NCI-H345 (cell line): ENCODE results near the gene SLC24A4.

Source experiments
- DNase-seq: peaks from one replicate; lab custom pipeline; 2025; lab: John Stamatoyannopoulos, UW

SLC24A4 gene

GRCh38 chr14:92481386-92481785 lies 158.4 kb downstream of the SLC24A4 start:
- no peak for DNase-seq

- DNase-seq, result no peak
Measured at GRCh38 chr14:92481811-92482555, 159.0 kb downstream of the SLC24A4 start.

DNA sequence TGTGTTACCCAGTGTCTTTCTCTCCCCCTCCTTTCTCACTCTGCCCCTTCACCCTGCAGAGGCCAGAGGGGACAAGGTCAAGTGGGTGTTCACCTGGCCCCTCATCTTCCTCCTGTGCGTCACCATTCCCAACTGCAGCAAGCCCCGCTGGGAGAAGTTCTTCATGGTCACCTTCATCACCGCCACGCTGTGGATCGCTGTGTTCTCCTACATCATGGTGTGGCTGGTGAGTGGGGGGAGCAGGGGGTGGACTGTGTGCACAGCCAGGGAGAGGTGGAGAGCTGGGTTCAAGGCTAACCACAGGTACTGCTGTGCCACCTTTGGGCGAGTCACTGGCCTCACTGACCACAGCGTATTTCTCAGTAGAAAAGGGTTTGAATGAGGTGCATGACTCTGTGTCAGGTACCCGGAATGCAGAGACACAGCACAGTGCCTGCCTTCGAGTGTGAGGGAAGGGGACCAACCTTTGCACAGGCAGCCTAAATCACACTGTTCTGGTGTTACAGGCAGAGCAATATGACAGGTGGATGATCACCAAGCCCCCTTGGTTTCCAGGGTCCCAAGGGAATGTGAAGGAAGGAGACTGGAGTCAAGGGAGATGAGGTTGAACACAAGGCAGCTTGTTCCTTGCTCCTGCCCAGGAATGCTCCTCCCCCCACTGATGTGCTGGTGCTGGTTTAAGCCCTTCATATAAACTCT lies 159.8 kb downstream of the SLC24A4 start:
- no peak for DNase-seq

DNA sequence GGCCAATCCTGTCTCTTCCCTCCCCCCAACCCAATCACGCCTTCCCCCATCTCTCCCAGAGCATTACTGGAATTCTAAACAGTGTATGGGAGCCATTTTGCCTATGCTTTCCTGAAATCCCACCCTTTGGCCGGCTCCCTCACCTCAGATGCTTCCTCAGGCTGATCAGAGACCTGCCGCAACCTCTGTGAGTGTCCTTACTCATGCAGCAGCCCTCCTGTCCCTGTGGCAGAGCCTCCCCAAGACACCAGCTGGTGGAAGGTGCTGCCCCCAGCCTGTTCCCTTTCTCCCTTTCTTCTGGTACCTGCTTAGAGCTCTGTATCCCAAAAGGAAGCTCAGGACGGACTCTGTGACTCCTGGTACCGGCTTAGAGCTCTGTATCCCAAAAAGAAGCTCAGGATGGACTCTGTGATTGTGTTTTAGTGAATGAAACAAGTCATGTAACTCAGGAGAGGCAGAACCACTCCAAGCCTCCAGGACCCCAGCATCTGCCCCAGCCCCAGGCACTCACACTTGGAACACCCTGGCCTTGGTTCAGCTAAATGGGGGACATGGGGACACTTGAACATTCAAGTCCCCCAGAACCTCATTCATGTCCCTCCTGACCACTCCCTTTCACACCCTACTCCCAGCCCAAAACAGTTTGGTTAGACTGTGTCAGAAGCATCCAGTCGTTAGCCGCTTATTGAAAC lies 161.3 kb downstream of the SLC24A4 start:
- no peak for DNase-seq

DNA sequence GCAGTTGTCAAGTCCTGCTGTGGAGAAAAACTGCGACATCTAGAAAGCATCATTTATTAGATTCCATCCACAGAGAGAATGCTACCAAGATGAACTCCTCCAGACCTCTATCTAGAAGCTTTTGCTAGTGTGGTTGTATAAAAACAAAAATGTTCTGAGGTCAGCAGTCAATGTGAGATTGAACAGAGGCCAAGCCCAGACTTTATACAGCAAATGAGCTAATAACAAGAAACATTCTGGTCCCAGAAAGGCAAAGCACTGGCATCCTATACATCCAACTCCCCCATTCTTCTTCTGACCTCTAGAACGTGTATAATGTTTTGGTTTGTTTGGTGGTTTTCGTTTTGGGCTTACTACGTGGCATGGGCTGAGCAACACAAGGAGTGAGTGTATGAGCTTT lies 163.9 kb downstream of the SLC24A4 start:
- DNase-seq, result no peak

DNA sequence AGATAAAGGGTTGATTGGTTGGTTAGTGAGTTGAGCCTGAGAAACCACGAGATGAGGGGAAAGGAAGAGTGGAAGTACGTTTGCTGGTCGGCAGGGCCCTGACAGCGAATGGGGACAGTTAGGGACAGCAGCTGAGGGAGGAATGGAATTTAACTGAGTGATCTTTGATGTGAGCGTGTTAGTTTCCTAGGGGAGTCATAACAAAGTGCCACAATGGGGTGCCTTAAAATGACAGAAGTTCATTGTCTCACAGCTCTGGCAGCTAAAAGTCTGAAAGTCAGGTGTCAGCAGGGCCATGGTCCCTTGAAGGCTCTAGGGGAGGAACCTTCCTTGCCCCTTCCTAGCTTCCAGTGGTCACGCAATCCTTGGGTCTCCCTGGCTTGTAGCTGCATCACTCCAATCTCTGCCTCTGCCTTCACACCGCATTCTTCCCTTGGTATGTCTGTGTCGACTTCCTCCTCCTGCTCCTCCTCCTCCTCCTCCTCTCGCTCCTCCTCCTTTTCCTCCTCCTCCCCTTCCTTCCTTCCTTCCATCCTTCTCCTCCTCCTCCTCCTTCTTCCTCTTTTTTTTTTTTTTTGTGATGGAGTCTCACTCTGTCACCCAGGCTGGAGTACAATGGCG lies 164.7 kb downstream of the SLC24A4 start:
- no peak for DNase-seq

DNA sequence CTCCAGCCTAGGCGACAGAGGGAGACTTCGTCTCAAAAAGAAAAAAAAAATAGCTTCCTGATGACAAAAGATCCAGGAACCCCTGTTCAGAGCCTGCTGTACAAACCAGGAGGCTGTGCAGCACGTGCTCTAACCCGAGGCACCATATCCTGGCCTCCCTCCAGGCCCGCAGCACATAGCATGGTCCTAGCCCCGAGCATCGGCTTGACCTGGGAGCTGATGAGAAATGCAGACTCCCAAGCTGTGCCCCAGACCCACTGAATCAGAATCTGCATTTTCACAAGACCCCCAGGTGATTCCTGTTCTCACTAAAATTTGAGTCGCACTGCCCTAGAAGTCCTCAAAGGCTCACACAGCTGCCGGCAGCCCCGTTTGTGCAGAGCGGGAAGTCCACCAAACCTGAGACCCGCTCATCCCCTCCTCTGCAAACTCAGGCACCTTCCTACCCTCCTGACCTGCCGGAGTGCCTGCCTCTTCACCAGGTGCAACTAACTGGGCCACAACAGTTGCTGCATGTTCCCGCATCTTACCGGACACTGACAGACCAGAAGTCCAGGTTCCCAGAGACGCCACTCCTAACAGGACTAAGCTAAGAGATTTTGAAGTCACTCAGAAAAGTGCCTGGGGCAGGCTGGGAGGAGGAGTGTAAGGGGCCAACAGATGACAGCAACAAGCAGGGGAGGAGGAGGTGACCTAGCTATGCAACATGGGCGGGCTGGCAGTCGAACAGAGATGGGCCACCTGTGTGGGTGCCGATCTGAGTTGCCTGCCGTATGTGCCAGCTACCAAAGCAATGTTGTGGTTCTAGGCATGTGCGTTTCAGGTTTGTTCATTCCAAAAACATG lies 166.7 kb downstream of the SLC24A4 start:
- no peak for DNase-seq

- no peak for DNase-seq
Measured at GRCh38 chr14:92490239-92490959, 167.4 kb downstream of the SLC24A4 start.

DNA sequence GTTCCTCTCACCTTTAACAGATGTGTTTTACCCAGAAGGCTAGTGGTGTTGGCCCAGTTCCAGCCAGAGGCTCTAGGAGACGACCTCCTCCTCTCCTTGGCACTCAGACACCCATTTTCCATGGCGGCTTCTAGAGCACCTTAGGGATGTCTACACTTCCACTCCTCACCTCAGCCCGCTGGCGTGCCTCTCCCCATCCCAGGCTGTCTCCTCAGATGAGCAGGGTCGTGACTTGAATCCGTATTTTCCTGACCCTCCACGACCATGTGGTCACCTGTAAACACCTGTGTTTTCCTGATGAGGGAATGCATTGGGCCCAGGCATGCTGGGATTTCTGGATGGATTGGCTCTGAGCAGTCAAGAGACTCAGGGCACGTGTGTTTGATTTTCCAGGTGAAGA lies 168.8 kb downstream of the SLC24A4 start:
- no peak for DNase-seq

DNA sequence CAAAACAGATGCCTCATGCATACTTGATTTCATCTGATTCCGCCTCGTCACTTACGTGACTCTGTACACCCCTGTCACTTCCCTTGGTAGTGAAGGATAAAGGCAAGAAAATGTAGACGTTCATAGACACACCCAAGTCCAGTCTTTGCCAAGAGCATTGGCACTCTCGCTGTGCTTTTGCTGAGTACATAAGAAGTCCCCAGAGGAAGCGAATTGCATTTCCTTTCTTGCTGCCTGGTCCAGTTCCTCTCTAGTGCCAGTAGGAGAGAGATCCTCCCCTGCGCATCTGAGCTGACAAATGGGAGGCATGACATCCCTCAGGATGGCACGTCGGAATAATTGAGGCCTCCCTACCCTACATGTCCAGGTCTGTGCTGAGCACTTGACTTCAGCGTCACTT lies 169.3 kb downstream of the SLC24A4 start:
- no peak for DNase-seq

GRCh38 chr14:92493024-92493423 lies 170.1 kb downstream of the SLC24A4 start:
- no peak for DNase-seq

DNA sequence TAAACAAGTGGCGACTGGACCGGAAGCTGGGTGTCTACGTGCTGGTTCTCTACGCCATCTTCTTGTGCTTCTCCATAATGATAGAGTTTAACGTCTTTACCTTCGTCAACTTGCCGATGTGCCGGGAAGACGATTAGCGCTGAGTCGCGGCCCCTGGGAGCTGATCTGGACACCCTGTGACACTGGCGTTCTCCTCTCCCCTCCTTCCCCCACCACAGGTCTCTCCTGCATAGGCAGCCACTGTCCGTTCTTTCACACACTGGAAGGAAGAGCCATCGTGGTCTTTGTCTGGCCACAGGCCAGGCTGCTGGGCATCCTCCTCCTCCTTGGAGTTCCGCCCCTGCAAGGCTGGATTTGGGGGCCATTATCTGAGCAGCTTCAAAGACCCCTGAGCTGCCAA lies 170.5 kb downstream of the SLC24A4 start:
- no peak for DNase-seq

- DNase-seq, result no peak
Measured at GRCh38 chr14:92494512-92494911, 171.5 kb downstream of the SLC24A4 start.

- no peak for DNase-seq
Measured at GRCh38 chr14:92495027-92495426, 172.1 kb downstream of the SLC24A4 start.

DNA sequence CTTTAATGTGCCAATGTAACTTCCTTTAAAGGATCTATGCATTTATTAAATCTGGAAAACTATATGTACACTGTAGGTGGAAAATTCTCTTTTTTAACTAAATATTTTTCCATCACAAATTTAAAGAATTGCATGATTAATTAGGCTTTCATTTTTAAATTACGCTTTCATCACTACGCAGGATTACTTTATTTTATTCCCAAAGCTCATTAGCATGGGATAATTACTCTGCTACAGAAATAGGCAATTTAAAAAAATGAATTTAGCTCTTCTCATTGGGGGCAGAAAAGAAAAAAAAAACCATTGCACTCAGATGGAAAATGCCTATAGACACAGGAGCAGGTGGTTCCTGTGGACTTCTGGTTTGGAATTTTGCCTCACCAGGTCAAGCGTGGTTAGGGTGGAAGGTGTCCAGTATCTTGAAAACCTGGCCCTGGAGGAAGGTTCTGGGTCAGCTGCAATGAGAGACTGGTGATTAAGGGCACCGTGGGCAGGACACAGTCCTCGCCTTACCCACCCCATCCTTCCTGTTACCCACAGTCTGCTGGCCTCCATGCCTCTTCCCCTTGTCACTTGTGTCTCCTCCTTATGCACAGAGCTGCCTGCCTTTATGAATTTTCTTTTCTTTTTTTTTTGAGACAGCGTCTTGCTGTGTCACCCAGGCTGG lies 173.4 kb downstream of the SLC24A4 start:
- DNase-seq, result no peak

DNA sequence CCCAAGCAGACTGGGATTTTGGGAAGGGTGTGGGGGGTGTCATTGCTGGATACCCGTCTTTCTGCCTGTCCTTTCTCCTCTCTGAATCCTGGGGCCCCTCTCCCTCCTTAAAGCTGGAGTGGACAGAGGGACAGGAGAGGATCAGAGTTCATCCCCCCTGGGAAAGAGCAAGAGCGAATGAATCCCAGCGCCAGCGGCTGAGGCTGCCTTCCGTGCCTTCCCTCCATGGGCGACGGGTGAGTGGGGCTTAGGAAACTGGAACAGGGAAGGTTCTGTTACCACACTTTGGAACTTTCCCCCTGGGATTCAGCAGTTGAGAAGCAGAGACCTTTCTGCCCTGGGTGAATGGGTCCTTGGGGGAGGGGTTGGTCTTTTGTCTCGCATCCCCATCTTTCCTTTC lies 174.4 kb downstream of the SLC24A4 start:
- DNase-seq, result no peak

DNA sequence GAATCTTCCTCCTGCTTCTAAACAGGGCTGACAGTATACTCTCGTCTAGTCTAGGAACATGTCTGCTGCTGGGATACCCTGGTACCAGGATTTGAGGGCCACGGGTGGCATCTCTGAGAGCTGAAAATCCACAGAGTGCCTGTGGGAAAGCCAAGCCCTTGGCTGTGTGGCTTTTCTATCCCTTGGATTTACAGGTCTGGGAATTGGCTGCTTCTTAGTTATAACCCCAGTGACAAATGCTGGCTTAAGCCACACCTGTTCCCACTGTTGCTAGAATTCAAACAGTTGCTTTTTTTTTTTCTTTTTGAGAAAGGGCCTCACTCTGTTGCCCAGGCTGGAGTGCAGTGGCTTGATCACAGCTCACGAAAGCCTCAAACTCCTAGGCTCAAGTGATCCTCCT lies 176.3 kb downstream of the SLC24A4 start:
- DNase-seq, result no peak

DNA sequence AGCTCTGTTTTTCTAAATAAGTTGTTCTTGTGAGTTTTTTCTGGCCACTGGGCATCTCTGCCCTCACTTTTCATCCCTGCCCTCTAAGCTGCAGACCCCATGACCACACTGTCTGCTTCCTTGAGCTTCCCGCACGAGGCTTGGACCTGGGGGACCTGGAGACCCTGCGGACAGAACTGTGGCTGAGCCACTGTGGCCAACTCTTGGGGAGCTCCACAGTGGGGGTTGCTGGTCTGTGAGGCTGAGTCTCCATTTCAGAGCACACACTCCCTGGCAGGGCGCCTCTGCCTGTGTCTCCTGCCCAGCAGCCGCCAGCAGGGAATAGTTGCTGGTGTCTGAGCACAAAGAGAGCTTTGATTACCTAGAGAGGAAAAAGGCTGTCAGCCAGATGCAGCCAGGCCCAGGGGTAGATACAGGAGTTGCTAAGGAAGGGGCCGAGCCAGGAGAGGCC lies 177.6 kb downstream of the SLC24A4 start:
- DNase-seq, result peak; percentile 21

- DNase-seq, result no peak
Measured at GRCh38 chr14:92501891-92502351, 179.0 kb downstream of the SLC24A4 start.

- DNase-seq, result no peak
Measured at GRCh38 chr14:92502541-92503286, 179.7 kb downstream of the SLC24A4 start.
